Naive thymus-derived CD8-positive, alpha-beta T cell (primary cell): Measurements from ENCODE around the gene SGSM2. TPM values are rescaled to one million over a fixed set of nuclear protein-coding genes. Genes with fewer than 3 reads are reported as not detected.
A peak's percentile ranks its signal among the peaks of the same experiment; 100 is the strongest.

Experiments
- ATAC-seq, 2 donors: fragments of 150-1000 bp; cut with Tn5 transposase in 1 of 2; sonication (Bioruptor Pico), chemical (Tn5 transposase) in 1 of 2; 1 replicate in 1 of 2; 2 replicates in 1 of 2; pipeline ENCODE4 v1.10.0; 2021; ENCODE audit warnings: mild to moderate bottlenecking in 2 of 2, moderate library complexity in 2 of 2
- POLR2A ChIA-PET: fragments of 350-600 bp; sonication (Branson Sonifier 250); formaldehyde crosslinking; loops from one replicate; lab custom pipeline; 2021; ENCODE audit warnings: antibody characterized with exemption; lab: Charles Lee
- DNase-seq, 10 donors: peaks; one replicate each; pipeline versions ENCODE4 v3.0.0 to v3.0.0-alpha.2; 2020 to 2022
- H3K27ac Mint-ChIP-seq, 10 donors: one replicate each; pipeline ENCODE4 v1.8.0; 2020 to 2022; ENCODE audit warnings: mild to moderate bottlenecking in 10 of 10, mixed read lengths in 10 of 10, moderate library complexity in 4 of 10, inconsistent platforms in 1 of 10
- H3K27me3 Mint-ChIP-seq, 5 donors: one replicate each; pipeline ENCODE4 v1.8.0; 2021 to 2022; ENCODE audit warnings: mixed read lengths in 5 of 5
- H3K36me3 Mint-ChIP-seq, 3 donors: one replicate each; pipeline ENCODE4 v1.8.0; 2020 to 2022; ENCODE audit warnings: mixed read lengths in 3 of 3, mild to moderate bottlenecking in 2 of 3, inconsistent platforms in 1 of 3
- H3K4me1 Mint-ChIP-seq, 4 donors: one replicate each; pipeline ENCODE4 v1.8.0; 2021 to 2022; ENCODE audit warnings: mixed read lengths in 4 of 4
- H3K4me3 Mint-ChIP-seq, 10 donors: one replicate each; pipeline ENCODE4 v1.8.0; 2020 to 2022; ENCODE audit warnings: mild to moderate bottlenecking in 10 of 10, mixed read lengths in 10 of 10, moderate library complexity in 6 of 10, inconsistent platforms in 1 of 10
- H3K9me3 Mint-ChIP-seq, 9 donors: one replicate each; pipeline ENCODE4 v1.8.0; 2020 to 2022; ENCODE audit warnings: mixed read lengths in 9 of 9, mild to moderate bottlenecking in 3 of 9, inconsistent platforms in 1 of 9, moderate library complexity in 1 of 9
- polyA plus RNA-seq, 3 donors: library from polyadenylated mRNA; unstranded; fragments of 300-500 nt; fragmentation: Illumina TruSeq; gene quantifications; one replicate each; pipeline ENCODE4 v1.2.3, GENCODE V29; 2021
- total RNA-seq, 8 experiments: library from RNA in 2 of 8; stranded (reverse) in 2 of 8; gene quantifications; one replicate each; pipeline ENCODE4 v1.2.3 and lab custom pipeline; 2021 to 2026

SGSM2 gene
- total and polyA plus RNA-seq, 5 experiments from 2014 or later = 12.1 to 179 (median 22.6) TPM

GRCh38 chr17:2398655-2399571, 61.6 kb downstream of the SGSM2 start:
- peak in 1 of 2 donors; percentile 9 for ATAC-seq

GRCh38 chr17:2399572-2400473, 62.5 kb downstream of the SGSM2 start:
- H3K36me3 Mint-ChIP-seq = no peaks in the 10 kb centered on the region
- peaks cover 29 to 57% (median 47%) of the 10 kb centered on the region in 4 donors for H3K4me1 Mint-ChIP-seq
- POLR2A ChIA-PET = interaction anchor here (0.6 to 5.1 kb wide), 10 partner anchors 8 to 142 kb away, joined by 3 to 66 read pairs (median 6); partner anchors contain the start of genes METTL16, SGSM2, SMG6 and TSR1
- ATAC-seq (peak; percentile 45 to 50), DNase-seq (peak; percentile 88 to 94 (median 90))
- H3K27me3 Mint-ChIP-seq = no peaks in the 10 kb centered on the region
- peak overlapping the region; percentile 93 to 100 (median 100) for H3K27ac Mint-ChIP-seq
- H3K9me3 Mint-ChIP-seq = peaks cover 0 to 3% (median 0%) of the 10 kb centered on the region in 9 donors
- peak overlapping the region; percentile 93 to 100 (median 99) for H3K4me3 Mint-ChIP-seq

More at GRCh38 chr17:2398655-2399571, 61.6 kb downstream of the SGSM2 start:
- H3K27me3 Mint-ChIP-seq = no peaks in the 10 kb centered on the region
- DNase-seq = peak; percentile 35 to 84 (median 46)
- peaks cover 0 to 3% (median 0%) of the 10 kb centered on the region in 9 donors for H3K9me3 Mint-ChIP-seq
- peaks cover 31 to 60% (median 52%) of the 10 kb centered on the region in 4 donors for H3K4me1 Mint-ChIP-seq
- POLR2A ChIA-PET = interaction anchor here (0.9 to 5.1 kb wide), 8 partner anchors 7 to 141 kb away, joined by 3 to 66 read pairs (median 7); partner anchors contain the start of genes METTL16, SGSM2 and TSR1
- H3K36me3 Mint-ChIP-seq = no peaks in the 10 kb centered on the region
- peak overlapping the region; percentile 84 to 100 (median 92) for H3K27ac Mint-ChIP-seq
- peak overlapping the region; percentile 81 to 100 (median 96) for H3K4me3 Mint-ChIP-seq

- peak overlapping the region; percentile 93 to 100 (median 99) for H3K4me3 Mint-ChIP-seq
- peaks cover 0 to 3% (median 0%) of the 10 kb centered on the region in 9 donors for H3K9me3 Mint-ChIP-seq
- H3K27me3 Mint-ChIP-seq = no peaks in the 10 kb centered on the region
- POLR2A ChIA-PET = interaction anchor here (0.6 to 5.1 kb wide), 10 partner anchors 9 to 716 kb away, joined by 3 to 66 read pairs (median 6); partner anchors contain the start of genes METTL16, PRPF8, SGSM2 and SMG6
- DNase-seq (peak; percentile 36 to 83 (median 56)), ATAC-seq (peak in 1 of 2 donors; percentile 7)
- H3K4me1 Mint-ChIP-seq = peaks cover 29 to 56% (median 45%) of the 10 kb centered on the region in 4 donors
- H3K27ac Mint-ChIP-seq = peak overlapping the region in 9 of 10 donors; percentile 93 to 100 (median 100)
- peaks cover 0 to 5% (median 0%) of the 10 kb centered on the region in 3 donors for H3K36me3 Mint-ChIP-seq
Observed at GRCh38 chr17:2400474-2400866, 63.2 kb downstream of the SGSM2 start.

- ATAC-seq (peak; percentile 45 to 54), DNase-seq (peak in 9 of 10 donors; percentile 92 to 98 (median 95))
- Mint-ChIP-seq H3K4me3 (peak within 1 kb of the TSS; percentile 93 to 100 (median 99)), H3K27ac (peak within 1 kb of the TSS; percentile 93 to 100 (median 100)), H3K36me3 (peaks cover 0 to 5% (median 0%) of the 10 kb centered on the region in 3 donors), H3K27me3 (no peaks in the 10 kb centered on the region), H3K4me1 (peaks cover 28 to 51% (median 41%) of the 10 kb centered on the region in 4 donors), H3K9me3 (peaks cover 0 to 3% (median 0%) of the 10 kb centered on the region in 9 donors)
- POLR2A ChIA-PET = interaction anchor here (0.7 to 5.1 kb wide), 15 partner anchors 9 to 1742 kb away, joined by 3 to 66 read pairs (median 4); partner anchors contain the start of genes CYB5D2, METTL16, PRPF8 and SGSM2
Observed at GRCh38 chr17:2400877-2401425, 63.6 kb downstream of the SGSM2 start, which contains the start of gene MNT. Gene MNT, minus strand, starts transcription at chr17:2401060. Its CDS starts 348 bp downstream, at chr17:2400712.

- peaks cover 0 to 3% (median 0%) of the 10 kb centered on the region in 9 donors for H3K9me3 Mint-ChIP-seq
- peaks cover 0 to 9% (median 0%) of the 10 kb centered on the region in 3 donors for H3K36me3 Mint-ChIP-seq
- peaks cover 25 to 47% (median 35%) of the 10 kb centered on the region in 4 donors for H3K4me1 Mint-ChIP-seq
- DNase-seq = peak; percentile 98 to 100 (median 99)
- H3K4me3 Mint-ChIP-seq = peak overlapping the region; percentile 92 to 100 (median 94)
- H3K27me3 Mint-ChIP-seq = no peaks in the 10 kb centered on the region
- ATAC-seq = peak; percentile 57 to 65
- peak overlapping the region; percentile 92 to 100 (median 100) for H3K27ac Mint-ChIP-seq
- POLR2A ChIA-PET = interaction anchor here (0.6 to 5.1 kb wide), 16 partner anchors 10 to 1741 kb away, joined by 3 to 66 read pairs (median 4); partner anchors contain the start of genes CYB5D2, METTL16, PRPF8 and SGSM2
Observed at GRCh38 chr17:2401426-2402221, 64.3 kb downstream of the SGSM2 start.

- Mint-ChIP-seq H3K4me1 (peaks cover 20 to 39% (median 27%) of the 10 kb centered on the region in 4 donors), H3K36me3 (peaks cover 0 to 14% (median 0%) of the 10 kb centered on the region in 3 donors), H3K27ac (peak overlapping the region; percentile 60 to 98 (median 92))
Observed at GRCh38 chr17:2402544-2402943, 65.2 kb downstream of the SGSM2 start.

GRCh38 chr17:2403044-2403443, 65.7 kb downstream of the SGSM2 start:
- no peak for DNase-seq
- no peak for ATAC-seq
- Mint-ChIP-seq H3K27ac (peak overlapping the region in 8 of 10 donors; percentile 48 to 95 (median 92)), H3K36me3 (peaks cover 0 to 14% (median 0%) of the 10 kb centered on the region in 3 donors), H3K27me3 (no peaks in the 10 kb centered on the region), H3K9me3 (peaks cover 0 to 3% (median 0%) of the 10 kb centered on the region in 9 donors), H3K4me3 (peak overlapping the region; percentile 50 to 99 (median 85)), H3K4me1 (peaks cover 18 to 34% (median 22%) of the 10 kb centered on the region in 4 donors)
- POLR2A ChIA-PET = interaction anchor here (1.6 to 5.1 kb wide), 4 partner anchors 10 to 66 kb away, joined by 5 to 66 read pairs (median 26); partner anchors contain the start of genes SGSM2 and TSR1

More at GRCh38 chr17:2402544-2402943, 65.2 kb downstream of the SGSM2 start:
- Mint-ChIP-seq H3K4me3 (peak overlapping the region; percentile 79 to 99 (median 86)), H3K27me3 (no peaks in the 10 kb centered on the region), H3K9me3 (peaks cover 0 to 3% (median 0%) of the 10 kb centered on the region in 9 donors)
- ATAC-seq (no peak), DNase-seq (no peak)
- POLR2A ChIA-PET = interaction anchor here (1.2 to 5.1 kb wide), 5 partner anchors 11 to 346 kb away, joined by 4 to 66 read pairs (median 5); partner anchors contain the start of genes SGSM2 and TSR1

- ATAC-seq (no peak), DNase-seq (no peak)
- H3K4me3 Mint-ChIP-seq = peak overlapping the region in 2 of 10 donors; percentile 4 to 20
- peaks cover 7 to 21% (median 10%) of the 10 kb centered on the region in 4 donors for H3K4me1 Mint-ChIP-seq
- peaks cover 0 to 14% (median 0%) of the 10 kb centered on the region in 3 donors for H3K36me3 Mint-ChIP-seq
- peaks cover 0 to 3% (median 0%) of the 10 kb centered on the region in 9 donors for H3K9me3 Mint-ChIP-seq
- H3K27me3 Mint-ChIP-seq = no peaks in the 10 kb centered on the region
- POLR2A ChIA-PET = interaction anchor here (0.9 to 2.5 kb wide), 3 partner anchors 12 to 23 kb away, joined by 3 to 5 read pairs (median 3); no protein-coding TSS in a partner anchor
- H3K27ac Mint-ChIP-seq = peak overlapping the region in 7 of 10 donors; percentile 9 to 71 (median 40)
Observed at GRCh38 chr17:2405247-2405926, 68.1 kb downstream of the SGSM2 start.

- peaks cover 0 to 3% (median 0%) of the 10 kb centered on the region in 9 donors for H3K9me3 Mint-ChIP-seq
- POLR2A ChIA-PET = interaction anchor here (1.0 kb wide), 2 partner anchors 14 to 22 kb away, joined by 3 read pairs; no protein-coding TSS in a partner anchor
Observed at GRCh38 chr17:2406271-2406902, 69.1 kb downstream of the SGSM2 start.

More at GRCh38 chr17:2406271-2406902, 69.1 kb downstream of the SGSM2 start:
- peaks cover 7 to 21% (median 11%) of the 10 kb centered on the region in 4 donors for H3K4me1 Mint-ChIP-seq
- H3K27me3 Mint-ChIP-seq = no peaks in the 10 kb centered on the region
- H3K27ac Mint-ChIP-seq = peak overlapping the region in 2 of 10 donors; percentile 9 to 30
- DNase-seq (no peak), ATAC-seq (no peak)
- peaks cover 0 to 18% (median 0%) of the 10 kb centered on the region in 3 donors for H3K36me3 Mint-ChIP-seq
- no peak overlapping the region for H3K4me3 Mint-ChIP-seq
